ENCODE data around the gene GPR78.
"Not testable (repeated sequence)": the region's sequence is repeated elsewhere in the genome, so short reads cannot be mapped to it uniquely, and the experiment has no call there.

Gene GPR78

GRCh38 chr4:8559011-8559410, 21.2 kb upstream of the GPR78 start:
- ATAC-seq (replicated peaks; ENCODE audit: extremely low read depth, poor library complexity, severe bottlenecking) = no peak
- Mint-ChIP-seq H3K36me3 (ENCODE audit: insufficient read depth) (no peaks in the 10 kb centered on the region), H3K4me3 (no peak overlapping the region), H3K27me3 (peaks cover 9% of the 10 kb centered on the region), H3K27ac (ENCODE audit: low read depth) (no peak overlapping the region), H3K4me1 (no peaks in the 10 kb centered on the region), H3K9me3 (no peaks in the 10 kb centered on the region)
- DNase-seq (ENCODE audit: low spot score in 2 of 2) = no peak

GRCh38 chr4:8559524-8560264, 20.5 kb upstream of the GPR78 start:
- no peak for ATAC-seq (replicated peaks; ENCODE audit: extremely low read depth, poor library complexity, severe bottlenecking)
- no peaks in the 10 kb centered on the region for H3K4me1 Mint-ChIP-seq
- H3K4me3 Mint-ChIP-seq = no peak overlapping the region
- no peak overlapping the region for H3K27ac Mint-ChIP-seq (ENCODE audit: low read depth)
- no peak for DNase-seq (ENCODE audit: low spot score in 2 of 2)
- no peaks in the 10 kb centered on the region for H3K9me3 Mint-ChIP-seq
- peaks cover 9% of the 10 kb centered on the region for H3K27me3 Mint-ChIP-seq
- H3K36me3 Mint-ChIP-seq (ENCODE audit: insufficient read depth) = no peaks in the 10 kb centered on the region

GRCh38 chr4:8560265-8561047, 19.7 kb upstream of the GPR78 start:
- H3K9me3 Mint-ChIP-seq = no peaks in the 10 kb centered on the region
- no peaks in the 10 kb centered on the region for H3K36me3 Mint-ChIP-seq (ENCODE audit: insufficient read depth)
- DNase-seq (ENCODE audit: low spot score in 2 of 2) (no peak), ATAC-seq (replicated peaks; ENCODE audit: extremely low read depth, poor library complexity, severe bottlenecking) (no peak)
- H3K27me3 Mint-ChIP-seq = peaks cover 9% of the 10 kb centered on the region
- no peak overlapping the region for H3K27ac Mint-ChIP-seq (ENCODE audit: low read depth)
- no peaks in the 10 kb centered on the region for H3K4me1 Mint-ChIP-seq
- H3K4me3 Mint-ChIP-seq = no peak overlapping the region

- H3K36me3 Mint-ChIP-seq (ENCODE audit: insufficient read depth) = no peaks in the 10 kb centered on the region
- no peak overlapping the region for H3K4me3 Mint-ChIP-seq
- H3K27me3 Mint-ChIP-seq = no peaks in the 10 kb centered on the region
- ATAC-seq (replicated peaks; ENCODE audit: extremely low read depth, poor library complexity, severe bottlenecking) = no peak
- no peaks in the 10 kb centered on the region for H3K9me3 Mint-ChIP-seq
- DNase-seq (ENCODE audit: low spot score in 2 of 2) = no peak
- H3K4me1 Mint-ChIP-seq = no peaks in the 10 kb centered on the region
- H3K27ac Mint-ChIP-seq (ENCODE audit: low read depth) = no peak overlapping the region
These were observed 15.6 kb upstream of the GPR78 start for GRCh38 chr4:8564595-8564994.

- ATAC-seq (replicated peaks; ENCODE audit: extremely low read depth, poor library complexity, severe bottlenecking) (no peak), DNase-seq (ENCODE audit: low spot score in 2 of 2) (no peak)
- no peaks in the 10 kb centered on the region for H3K4me1 Mint-ChIP-seq
- no peak overlapping the region for H3K4me3 Mint-ChIP-seq
- no peaks in the 10 kb centered on the region for H3K9me3 Mint-ChIP-seq
- no peak overlapping the region for H3K27ac Mint-ChIP-seq (ENCODE audit: low read depth)
- H3K36me3 Mint-ChIP-seq (ENCODE audit: insufficient read depth) = no peaks in the 10 kb centered on the region
- H3K27me3 Mint-ChIP-seq = no peaks in the 10 kb centered on the region
These were observed 12.0 kb upstream of the GPR78 start for GRCh38 chr4:8568068-8568668.

- Mint-ChIP-seq H3K27me3 (peaks cover 2% of the 10 kb centered on the region), H3K4me1 (no peaks in the 10 kb centered on the region), H3K4me3 (no peak overlapping the region), H3K9me3 (no peaks in the 10 kb centered on the region), H3K27ac (ENCODE audit: low read depth) (no peak overlapping the region), H3K36me3 (ENCODE audit: insufficient read depth) (no peaks in the 10 kb centered on the region)
- DNase-seq (ENCODE audit: low spot score in 2 of 2) = no peak
- ATAC-seq (replicated peaks; ENCODE audit: extremely low read depth, poor library complexity, severe bottlenecking) = no peak
These were observed 10.0 kb upstream of the GPR78 start for GRCh38 chr4:8570201-8570600.

GRCh38 chr4:8571702-8572685, 8.2 kb upstream of the GPR78 start:
- Mint-ChIP-seq H3K36me3 (ENCODE audit: insufficient read depth) (no peaks in the 10 kb centered on the region), H3K9me3 (no peaks in the 10 kb centered on the region), H3K27ac (ENCODE audit: low read depth) (no peak overlapping the region), H3K4me1 (no peaks in the 10 kb centered on the region), H3K27me3 (peaks cover 20% of the 10 kb centered on the region), H3K4me3 (no peak overlapping the region)
- no peak for DNase-seq (ENCODE audit: low spot score in 2 of 2)
- ATAC-seq (replicated peaks; ENCODE audit: extremely low read depth, poor library complexity, severe bottlenecking) = no peak

- DNase-seq (ENCODE audit: low spot score in 2 of 2) = no peak
- no peak overlapping the region for H3K27ac Mint-ChIP-seq (ENCODE audit: low read depth)
- H3K4me1 Mint-ChIP-seq = no peaks in the 10 kb centered on the region
- H3K27me3 Mint-ChIP-seq = peaks cover 32% of the 10 kb centered on the region
- H3K9me3 Mint-ChIP-seq = no peaks in the 10 kb centered on the region
- no peaks in the 10 kb centered on the region for H3K36me3 Mint-ChIP-seq (ENCODE audit: insufficient read depth)
- no peak overlapping the region for H3K4me3 Mint-ChIP-seq
- no peak for ATAC-seq (replicated peaks; ENCODE audit: extremely low read depth, poor library complexity, severe bottlenecking)
These were observed 6.9 kb upstream of the GPR78 start for GRCh38 chr4:8573266-8573665.

GRCh38 chr4:8574796-8575370, 5.3 kb upstream of the GPR78 start:
- no peaks in the 10 kb centered on the region for H3K9me3 Mint-ChIP-seq
- H3K4me1 Mint-ChIP-seq = no peaks in the 10 kb centered on the region
- H3K36me3 Mint-ChIP-seq (ENCODE audit: insufficient read depth) = no peaks in the 10 kb centered on the region
- no peak for ATAC-seq (replicated peaks; ENCODE audit: extremely low read depth, poor library complexity, severe bottlenecking)
- DNase-seq (ENCODE audit: low spot score in 2 of 2) = no peak
- H3K27me3 Mint-ChIP-seq = peaks cover 43% of the 10 kb centered on the region
- H3K4me3 Mint-ChIP-seq = no peak overlapping the region
- no peak overlapping the region for H3K27ac Mint-ChIP-seq (ENCODE audit: low read depth)

- no peaks in the 10 kb centered on the region for H3K4me1 Mint-ChIP-seq
- DNase-seq (ENCODE audit: low spot score in 2 of 2) = no peak
- H3K9me3 Mint-ChIP-seq = no peaks in the 10 kb centered on the region
- no peak for ATAC-seq (replicated peaks; ENCODE audit: extremely low read depth, poor library complexity, severe bottlenecking)
- no peaks in the 10 kb centered on the region for H3K36me3 Mint-ChIP-seq (ENCODE audit: insufficient read depth)
- H3K4me3 Mint-ChIP-seq = no peak overlapping the region
- H3K27me3 Mint-ChIP-seq = peaks cover 43% of the 10 kb centered on the region
- peak overlapping the region; percentile 17 for H3K27ac Mint-ChIP-seq (ENCODE audit: low read depth)
These were observed 4.7 kb upstream of the GPR78 start for GRCh38 chr4:8575457-8575856.

GRCh38 chr4:8576591-8576990, 3.6 kb upstream of the GPR78 start:
- H3K36me3 Mint-ChIP-seq (ENCODE audit: insufficient read depth) = not testable (repeated sequence)

GRCh38 chr4:8577046-8577445, 3.1 kb upstream of the GPR78 start:
- DNase-seq (ENCODE audit: low spot score in 2 of 2) (no peak), ATAC-seq (replicated peaks; ENCODE audit: extremely low read depth, poor library complexity, severe bottlenecking) (no peak)
- Mint-ChIP-seq H3K27me3 (peaks cover 45% of the 10 kb centered on the region), H3K9me3 (no peaks in the 10 kb centered on the region), H3K27ac (ENCODE audit: low read depth) (no peak overlapping the region), H3K36me3 (ENCODE audit: insufficient read depth) (no peaks in the 10 kb centered on the region), H3K4me1 (no peaks in the 10 kb centered on the region), H3K4me3 (no peak overlapping the region)

More at GRCh38 chr4:8576591-8576990, 3.6 kb upstream of the GPR78 start:
- peaks cover 43% of the 10 kb centered on the region for H3K27me3 Mint-ChIP-seq
- not testable (repeated sequence) for H3K4me1 Mint-ChIP-seq; H3K27ac Mint-ChIP-seq (ENCODE audit: low read depth); ATAC-seq (replicated peaks; ENCODE audit: extremely low read depth, poor library complexity, severe bottlenecking); H3K9me3 Mint-ChIP-seq; H3K4me3 Mint-ChIP-seq; DNase-seq (ENCODE audit: low spot score in 2 of 2)

Data from central memory CD8-positive, alpha-beta T cell (primary cell).